GM19099 (cell line): ENCODE measurements around the gene YTHDC2.

Experiments
- POLR2A ChIP-seq: IDR thresholded peaks from 3 replicates; pipeline ENCODE4 v1.6.1; 2011; ENCODE audit warnings: low read depth; ENCODE audit not compliant: insufficient read length; ENCODE audit errors: extremely low read depth

Gene YTHDC2

GRCh38 chr5:113507601-113508000, 5.9 kb upstream of the YTHDC2 start:
- TF ChIP-seq POLR2A: no peak

GRCh38 chr5:113508756-113509155, 4.7 kb upstream of the YTHDC2 start:
- no peak for TF ChIP-seq POLR2A

GRCh38 chr5:113510836-113511451, 2.5 kb upstream of the YTHDC2 start:
- no peak for TF ChIP-seq POLR2A

DNA sequence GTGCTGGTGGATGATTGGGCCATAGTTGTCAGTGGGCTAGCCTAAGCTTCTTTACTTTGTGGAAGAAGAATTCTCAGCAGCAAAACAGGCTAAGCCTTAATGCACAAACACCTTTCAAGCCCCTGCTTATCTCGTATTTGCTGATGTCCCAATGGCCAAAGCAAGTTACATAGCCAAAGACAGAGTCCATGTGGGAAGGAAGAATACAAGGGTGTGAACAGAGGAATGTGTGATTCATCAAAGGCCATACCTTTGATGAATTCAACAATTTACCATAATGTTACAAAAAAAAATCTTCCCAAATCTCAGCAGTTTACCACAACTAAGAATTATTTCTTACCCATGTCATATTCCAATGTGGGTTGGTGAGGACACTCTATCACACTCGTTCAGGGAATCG, 1.2 kb upstream of the YTHDC2 start:
- no peak for TF ChIP-seq POLR2A

GRCh38 chr5:113514289-113514635, 768 bp downstream of the YTHDC2 start:
- no peak for TF ChIP-seq POLR2A

GRCh38 chr5:113518884-113519283, 5.4 kb downstream of the YTHDC2 start:
- no peak for TF ChIP-seq POLR2A

GRCh38 chr5:113519412-113519811, 5.9 kb downstream of the YTHDC2 start:
- TF ChIP-seq POLR2A: no peak

GRCh38 chr5:113520429-113520828, 6.9 kb downstream of the YTHDC2 start:
- no peak for TF ChIP-seq POLR2A

GRCh38 chr5:113520899-113521298, 7.4 kb downstream of the YTHDC2 start:
- TF ChIP-seq POLR2A: no peak

DNA sequence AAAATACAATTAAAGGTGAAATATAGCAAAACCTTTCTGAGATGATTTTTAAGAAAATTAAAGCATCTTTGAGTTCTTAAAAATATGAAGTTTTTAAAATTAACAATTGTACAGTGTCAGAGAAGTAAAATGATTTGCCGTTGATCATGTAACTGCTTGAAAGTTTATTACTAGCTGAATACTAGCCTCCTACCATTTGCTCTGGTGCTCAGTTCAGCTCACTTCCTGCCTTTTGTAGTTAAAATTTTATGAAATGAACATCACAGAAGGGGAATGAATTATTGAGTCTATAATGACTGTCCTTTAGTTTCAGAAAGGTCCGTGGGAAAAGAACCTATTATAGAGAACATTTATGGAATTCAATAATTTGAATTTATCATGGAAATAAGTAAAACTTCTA, 9.7 kb downstream of the YTHDC2 start:
- no peak for TF ChIP-seq POLR2A

GRCh38 chr5:113524927-113525326, 11.4 kb downstream of the YTHDC2 start:
- no peak for TF ChIP-seq POLR2A

GRCh38 chr5:113526421-113526820, 12.9 kb downstream of the YTHDC2 start:
- TF ChIP-seq POLR2A: no peak

GRCh38 chr5:113527746-113528145, 14.3 kb downstream of the YTHDC2 start:
- TF ChIP-seq POLR2A: no peak

DNA sequence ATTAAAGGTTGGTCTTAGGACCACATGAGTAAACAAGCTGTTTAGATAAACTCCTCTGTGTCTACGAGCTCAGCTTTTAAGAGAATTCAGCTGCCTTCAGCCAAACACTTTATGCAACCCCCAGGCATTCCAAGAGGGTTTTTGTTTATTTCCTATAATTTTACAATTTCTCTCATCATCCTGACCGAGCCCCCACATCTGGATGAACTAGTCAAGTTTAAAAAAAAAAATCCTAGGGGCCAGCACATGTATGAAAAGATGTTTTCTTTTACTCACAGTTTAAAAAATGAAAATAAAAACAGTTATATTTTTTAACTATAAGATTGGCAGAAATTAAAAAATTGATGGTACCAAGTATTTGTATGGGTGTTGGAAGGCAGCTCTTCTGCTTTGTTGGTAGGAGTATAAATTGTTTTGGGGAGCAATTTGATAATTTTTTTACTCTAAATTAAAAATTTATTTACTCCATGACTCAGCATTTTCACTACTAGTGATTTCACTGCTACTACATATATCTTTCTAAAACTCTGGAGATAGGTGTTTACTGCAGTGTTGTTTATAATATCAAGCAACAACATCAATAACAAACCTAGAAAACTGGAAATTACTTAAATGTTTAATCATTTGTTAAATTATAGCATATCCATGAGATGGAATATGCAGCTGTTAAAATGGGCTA, 18.1 kb downstream of the YTHDC2 start:
- no peak for TF ChIP-seq POLR2A

- no peak for TF ChIP-seq POLR2A
These were observed 24.8 kb downstream of the YTHDC2 start for GRCh38 chr5:113538313-113538712.

GRCh38 chr5:113546703-113547183, 33.2 kb downstream of the YTHDC2 start:
- TF ChIP-seq POLR2A: no peak

- TF ChIP-seq POLR2A: no peak
These were observed 34.9 kb downstream of the YTHDC2 start for GRCh38 chr5:113548396-113548795.
